ENCODE measurements around the gene NFATC2IP.

GRCh38 chr16:28930652-28931051, 20.1 kb upstream of the NFATC2IP start:
- TF ChIP-seq CTCF (IDR thresholded peaks at IDR 0.05) (no peak), POLR2A (IDR thresholded peaks at IDR 0.05) (no peak)

Data from suprapubic skin (tissue), 3 donors.